GM19043 (cell line): Measurements from ENCODE around the gene KRTAP4-16.
"Not testable (repeated sequence)": the region's sequence is repeated elsewhere in the genome, so short reads cannot be mapped to it uniquely, and the experiment has no call there.

ENCODE experiments used
- ATAC-seq: cut with Tn5 transposase; IDR thresholded peaks from one replicate; pipeline ENCODE4 v1.9.1; 2021; ENCODE audit warnings: low read depth; ENCODE audit not compliant: unreplicated experiment

KRTAP4-16 gene

GRCh38 chr17:41101586-41102259 is at the start of gene KRTAP4-16:
TSS of gene KRTAP4-16 (minus strand) at chr17:41102209. CDS start at chr17:41102209, 0 bp downstream.
- ATAC-seq: no peak

GRCh38 chr17:41151525-41151924 is 49.5 kb upstream of the KRTAP4-16 start:
- no peak for ATAC-seq

- ATAC-seq: no peak
Observed at GRCh38 chr17:41150026-41150425, 48.0 kb upstream of the KRTAP4-16 start.

- no peak for ATAC-seq
Observed at GRCh38 chr17:41149652-41149985, 47.6 kb upstream of the KRTAP4-16 start, which contains the start of gene KRTAP4-5. TSS of gene KRTAP4-5 (minus strand) at chr17:41149825. CDS start at chr17:41149767, 58 bp downstream.

GRCh38 chr17:41148971-41149651 is 47.1 kb upstream of the KRTAP4-16 start:
- not testable (repeated sequence) for ATAC-seq

- no peak for ATAC-seq
Observed at GRCh38 chr17:41147531-41148204, 45.7 kb upstream of the KRTAP4-16 start.

- no peak for ATAC-seq
Observed at GRCh38 chr17:41145261-41145660, 43.3 kb upstream of the KRTAP4-16 start.

- ATAC-seq: no peak
Observed at GRCh38 chr17:41144846-41145245, 42.8 kb upstream of the KRTAP4-16 start.

- no peak for ATAC-seq
Observed at GRCh38 chr17:41141361-41141760, 39.4 kb upstream of the KRTAP4-16 start.

- ATAC-seq: no peak
Observed at GRCh38 chr17:41140360-41141131, 38.5 kb upstream of the KRTAP4-16 start, which contains the start of gene KRTAP4-6. TSS of gene KRTAP4-6 (minus strand) at chr17:41140544. CDS start at chr17:41140487, 57 bp downstream.

- not testable (repeated sequence) for ATAC-seq
Observed at GRCh38 chr17:41139865-41140264, 37.9 kb upstream of the KRTAP4-16 start.

GRCh38 chr17:41133880-41134735 is 32.1 kb upstream of the KRTAP4-16 start:
- ATAC-seq: no peak

- ATAC-seq: no peak
Observed at GRCh38 chr17:41131979-41132378, 30.0 kb upstream of the KRTAP4-16 start.

- ATAC-seq: no peak
Observed at GRCh38 chr17:41127371-41127770, 25.4 kb upstream of the KRTAP4-16 start.

- no peak for ATAC-seq
Observed at GRCh38 chr17:41126412-41126811, 24.4 kb upstream of the KRTAP4-16 start.

GRCh38 chr17:41125064-41125463 is 23.1 kb upstream of the KRTAP4-16 start:
- no peak for ATAC-seq

- not testable (repeated sequence) for ATAC-seq
Observed at GRCh38 chr17:41123991-41124371, 22.0 kb upstream of the KRTAP4-16 start, which contains the start of gene KRTAP4-12. TSS of gene KRTAP4-12 (minus strand) at chr17:41124182. CDS start at chr17:41124122, 60 bp downstream.

- ATAC-seq: not testable (repeated sequence)
Observed at GRCh38 chr17:41123292-41123990, 21.4 kb upstream of the KRTAP4-16 start.

- no peak for ATAC-seq
Observed at GRCh38 chr17:41121742-41122141, 19.7 kb upstream of the KRTAP4-16 start.
